AG10803 (cell line): ENCODE measurements around the gene SCD.

ENCODE experiments used
- DNase-seq: peaks from one replicate; pipeline ENCODE4 v3.0.0; 2010; ENCODE audit warnings: low read depth
- H3K4me3 ChIP-seq: 2 replicates; pipeline ENCODE4 v1.5.1; 2011; ENCODE audit warnings: mild to moderate bottlenecking, low read length, control low read depth
- CTCF ChIP-seq: conservative IDR thresholded peaks from 2 replicates; pipeline ENCODE4 v1.5.1; 2011; ENCODE audit warnings: mild to moderate bottlenecking, low read length, control low read depth, inconsistent platforms

SCD gene

DNA sequence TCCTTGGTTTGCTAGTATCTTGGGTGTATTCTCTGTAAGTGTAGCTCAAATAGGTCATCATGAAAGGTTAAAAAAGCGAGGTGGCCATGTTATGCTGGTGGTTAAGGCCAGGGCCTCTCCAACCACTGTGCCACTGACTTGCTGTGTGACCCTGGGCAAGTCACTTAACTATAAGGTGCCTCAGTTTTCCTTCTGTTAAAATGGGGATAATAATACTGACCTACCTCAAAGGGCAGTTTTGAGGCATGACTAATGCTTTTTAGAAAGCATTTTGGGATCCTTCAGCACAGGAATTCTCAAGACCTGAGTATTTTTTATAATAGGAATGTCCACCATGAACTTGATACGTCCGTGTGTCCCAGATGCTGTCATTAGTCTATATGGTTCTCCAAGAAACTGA lies 17.1 kb downstream of the SCD start:
- no peak for TF ChIP-seq CTCF
- no peak overlapping the region for H3K4me3 ChIP-seq
- no peak for DNase-seq

GRCh38 chr10:100364735-100365391 lies 17.8 kb downstream of the SCD start:
- peak; percentile 45 for DNase-seq
- TF ChIP-seq CTCF = no peak
- H3K4me3 ChIP-seq = no peak overlapping the region

DNA sequence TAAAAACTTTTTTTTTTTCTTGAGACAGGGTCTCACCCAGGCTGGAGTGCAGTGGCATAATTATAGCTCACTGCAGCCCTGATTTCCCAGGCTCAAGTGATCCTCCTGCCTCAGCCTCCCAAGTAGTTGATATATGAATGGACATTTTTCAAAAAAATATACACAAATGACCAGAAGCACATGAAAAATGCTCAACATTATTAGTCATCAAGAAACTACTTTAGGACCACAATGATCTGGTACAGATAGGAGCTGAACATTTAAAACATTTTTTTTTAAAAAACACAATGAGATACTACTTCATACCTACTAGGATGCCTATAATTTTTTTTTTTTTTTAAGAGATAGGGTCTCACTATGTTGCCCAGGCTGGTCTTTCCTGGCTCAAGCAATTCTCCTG lies 21.7 kb downstream of the SCD start:
- DNase-seq = no peak
- H3K4me3 ChIP-seq = no peak overlapping the region
- no peak for TF ChIP-seq CTCF

- DNase-seq = peak; percentile 79
- TF ChIP-seq CTCF = no peak
- H3K4me3 ChIP-seq = peak overlapping the region; percentile 15
Measured at GRCh38 chr10:100370714-100371481, 23.9 kb downstream of the SCD start.

GRCh38 chr10:100371482-100372027 lies 24.5 kb downstream of the SCD start:
- no peak for DNase-seq
- peak overlapping the region; percentile 15; the same call in 1 of the 2 replicates for H3K4me3 ChIP-seq
- no peak for TF ChIP-seq CTCF

DNA sequence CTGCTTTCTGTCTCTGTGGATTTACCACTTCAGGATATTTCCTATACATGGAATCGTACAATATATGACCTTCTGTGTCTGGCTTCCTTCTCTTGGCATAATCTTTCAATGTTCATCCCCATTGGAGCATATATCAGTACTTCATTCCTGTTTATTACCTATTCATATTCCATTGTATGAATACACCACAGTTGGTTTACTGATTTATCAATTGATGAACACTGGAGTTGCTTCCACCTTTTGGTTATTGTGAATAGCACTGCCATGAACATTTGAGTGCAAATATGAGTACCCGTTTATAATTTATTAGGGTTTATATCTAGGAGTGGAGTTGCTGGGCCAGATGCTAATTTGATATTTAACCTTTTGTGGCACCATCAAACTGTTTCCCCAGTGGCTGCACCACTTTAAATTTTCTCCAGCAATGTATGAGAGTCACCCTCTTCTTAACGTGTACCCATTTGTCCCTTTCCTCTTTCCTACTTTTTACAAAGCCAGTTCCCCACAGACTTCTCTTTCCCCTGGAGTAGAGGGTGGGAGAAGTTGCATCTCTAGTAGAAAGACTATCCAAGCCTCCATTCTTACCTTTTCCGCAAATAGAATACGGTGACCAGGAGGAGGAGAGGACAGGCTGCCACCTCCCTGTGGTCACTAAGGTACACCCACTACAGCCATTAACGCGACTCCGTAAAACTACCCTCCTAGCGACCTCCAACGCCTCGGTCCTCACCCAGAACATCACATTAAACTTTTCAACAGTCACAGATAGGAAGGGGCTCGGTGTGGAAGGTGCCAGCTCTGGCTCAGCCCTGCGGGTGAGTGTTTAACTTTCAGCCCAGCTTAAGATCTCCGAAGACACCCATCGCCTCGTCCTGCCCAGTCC lies 25.6 kb downstream of the SCD start:
- TF ChIP-seq CTCF = no peak
- H3K4me3 ChIP-seq = peak overlapping the region; percentile 80
- no peak for DNase-seq
